GM20431 (cell line): ENCODE data around the gene ZNF446.

Experiments
- in situ Hi-C: fragments of 300-500 bp; cut with MseI, MboI; formaldehyde crosslinking; loops from one replicate; pipeline ENCODE4 v1.15.0; 2020; ENCODE audit warnings: low sequenced_read_pairs; ENCODE audit not compliant: unreplicated experiment

ZNF446 gene

DNA sequence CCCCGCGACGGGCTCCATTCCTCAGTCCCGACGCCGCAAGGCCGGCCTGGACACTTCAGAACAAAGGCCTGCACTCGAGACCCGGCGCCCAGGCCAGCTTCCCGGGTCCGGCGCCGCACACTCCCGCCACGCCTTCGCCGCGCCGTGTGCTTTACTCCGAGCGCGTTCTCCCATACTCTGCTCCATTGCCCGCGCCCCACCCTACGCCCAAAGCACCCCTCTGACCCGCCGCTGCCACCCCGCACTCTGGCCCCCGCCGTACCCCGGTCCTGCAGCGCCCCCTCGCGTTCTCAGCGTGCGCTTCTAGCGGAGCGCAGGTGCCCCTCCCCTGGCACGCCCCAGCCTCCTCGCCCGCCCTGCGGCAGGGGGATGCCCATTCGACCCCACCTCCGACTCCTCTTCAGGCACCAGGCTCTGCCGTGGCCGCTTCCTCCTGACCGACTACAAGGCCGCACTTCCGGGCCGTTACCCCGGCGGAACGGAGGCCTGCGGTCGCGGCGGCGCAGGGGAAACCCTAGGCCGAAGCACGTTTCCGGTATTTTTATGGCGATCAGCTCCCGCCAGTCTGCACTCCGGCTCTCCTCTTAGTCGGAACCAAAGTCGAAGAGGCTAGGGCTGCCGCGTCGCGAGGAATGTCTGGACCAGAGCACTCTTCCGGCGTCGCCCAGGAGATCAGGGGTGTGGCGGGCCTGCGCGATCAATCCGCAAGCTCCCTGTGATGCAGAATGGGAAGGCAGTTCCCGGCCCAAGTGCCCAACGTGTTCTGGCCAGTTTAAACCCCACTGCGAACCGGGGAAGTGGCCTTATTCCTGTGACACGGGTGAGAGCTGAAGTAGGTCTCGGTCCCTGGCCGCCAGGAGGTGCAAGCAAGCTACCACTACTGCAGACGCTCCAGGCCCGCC, 43.5 kb downstream of the ZNF446 start, which contains the start of gene ZBTB45:
Gene ZBTB45 (minus strand): TSS at position 456 of the 902 bp plus-strand sequence. CDS start 2,137 bp downstream, outside the sequence.
- in situ Hi-C loops = no loop called here

- in situ Hi-C loops = no loop called here
Observed at GRCh38 chr19:58520257-58520599, 44.1 kb downstream of the ZNF446 start.

- in situ Hi-C loops = no loop called here
Observed at GRCh38 chr19:58521651-58522050, 45.5 kb downstream of the ZNF446 start.

DNA sequence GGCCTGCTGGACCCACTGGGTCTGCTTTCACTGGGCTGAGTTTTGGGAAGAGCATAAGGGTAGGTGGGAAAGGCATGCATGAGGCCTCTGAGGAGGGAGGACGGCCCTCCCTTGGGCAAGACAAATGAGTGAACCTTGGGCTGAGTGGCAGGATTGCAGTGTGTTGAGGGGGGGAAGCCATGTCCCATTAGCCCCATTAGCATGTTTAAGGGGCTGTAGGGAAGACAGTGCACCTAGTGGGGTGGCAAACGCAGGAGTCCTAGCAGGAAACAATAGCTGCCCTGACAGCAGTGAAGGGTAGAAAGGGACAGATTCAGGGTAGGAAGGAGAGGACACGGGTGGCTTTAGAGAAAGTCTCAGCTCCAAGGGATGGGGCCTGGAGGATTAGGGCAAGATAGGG, 46.6 kb downstream of the ZNF446 start:
- in situ Hi-C loops = no loop called here

DNA sequence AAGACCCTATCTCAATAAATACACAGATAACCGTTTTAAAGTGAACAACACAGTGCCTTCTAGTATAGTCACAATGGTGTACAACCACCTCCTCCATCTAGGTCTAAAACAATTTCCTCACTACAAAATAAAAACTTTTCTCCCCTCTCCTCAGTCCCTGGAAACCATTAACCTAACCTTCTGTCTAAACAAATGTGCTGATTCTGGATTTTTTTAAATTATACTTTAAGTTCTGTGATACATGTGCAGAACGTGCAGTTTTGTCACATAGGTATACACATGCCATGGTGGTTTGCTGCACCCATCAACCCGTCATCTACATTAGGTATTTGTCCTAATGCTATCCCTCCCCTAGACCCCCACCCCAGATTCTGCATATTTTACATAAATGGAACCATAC, 53.3 kb downstream of the ZNF446 start:
- in situ Hi-C loops = no loop called here
